GM23338 (cell line): ENCODE results near the gene PTPRN2. TPM values are rescaled to one million over a fixed set of nuclear protein-coding genes. Genes with fewer than 3 reads are reported as not detected.

Experiments used
- ATAC-seq: fragments of 200-7000 bp; cut with Tn5 transposase; 3 replicates; pipeline ENCODE4 v1.9.1; 2020
- DNase-seq: peaks from one replicate; pipeline ENCODE4 v3.0.0-alpha.2; 2015; ENCODE audit warnings: low spot score
- H2AFZ ChIP-seq: fragments of 200-600 bp; sonication (generic); 2 replicates; pipeline ENCODE4 v1.8.0; 2016; ENCODE audit warnings: antibody characterized with exemption, mild to moderate bottlenecking, moderate library complexity
- H3F3A ChIP-seq: fragments of 200-600 bp; sonication (generic); replicated peaks from 2 replicates; pipeline ENCODE4 v1.8.0; 2017; ENCODE audit warnings: antibody characterized with exemption, mixed run types, low read depth
- H3K27ac ChIP-seq: fragments of 200-600 bp; sonication (generic); 2 replicates; pipeline ENCODE4 v1.6.1; 2016; ENCODE audit warnings: low read depth
- H3K27me3 ChIP-seq: fragments of 200-600 bp; sonication (generic); 2 replicates; pipeline ENCODE4 v1.8.0; 2016; ENCODE audit warnings: mild to moderate bottlenecking, mixed run types, moderate library complexity; ENCODE audit not compliant: insufficient read depth
- H3K36me3 ChIP-seq: fragments of 200-600 bp; sonication (generic); 2 replicates; pipeline ENCODE4 v1.8.0; 2016; ENCODE audit warnings: mild to moderate bottlenecking; ENCODE audit not compliant: insufficient read depth
- H3K4me1 ChIP-seq: fragments of 200-600 bp; sonication (generic); 2 replicates; pipeline ENCODE4 v1.8.0; 2016; ENCODE audit warnings: mild to moderate bottlenecking, moderate library complexity; ENCODE audit not compliant: insufficient read depth
- H3K4me2 ChIP-seq: fragments of 200-600 bp; sonication (generic); 2 replicates; pipeline ENCODE4 v1.7.1; 2017; ENCODE audit warnings: mixed run types
- H3K4me3 ChIP-seq: fragments of 200-600 bp; sonication (generic); 2 replicates; pipeline ENCODE4 v1.6.1; 2016; ENCODE audit warnings: mixed run types
- H3K79me2 ChIP-seq: fragments of 200-600 bp; sonication (generic); replicated peaks from 2 replicates; pipeline ENCODE4 v1.8.0; 2017; ENCODE audit warnings: mild to moderate bottlenecking; ENCODE audit not compliant: insufficient read depth
- H3K9me2 ChIP-seq: fragments of 200-600 bp; sonication (generic); 2 replicates; pipeline ENCODE4 v1.8.0; 2017; ENCODE audit not compliant: insufficient read depth
- H4K20me1 ChIP-seq: fragments of 200-600 bp; sonication (generic); replicated peaks from 2 replicates; pipeline ENCODE4 v1.8.0; 2017; ENCODE audit warnings: mild to moderate bottlenecking; ENCODE audit not compliant: insufficient read depth
- H3K27ac Mint-ChIP-seq: 2 replicates; pipeline ENCODE4 v1.8.0; 2020; ENCODE audit warnings: inconsistent platforms, mild to moderate bottlenecking, moderate library complexity, mixed read lengths
- H3K27me3 Mint-ChIP-seq: 3 replicates; pipeline ENCODE4 v1.8.0; 2022; ENCODE audit warnings: low read depth, mild to moderate bottlenecking, moderate library complexity, mixed read lengths, inconsistent platforms; ENCODE audit not compliant: insufficient read depth, poor library complexity
- H3K36me3 Mint-ChIP-seq: 3 replicates; pipeline ENCODE4 v1.8.0; 2021; ENCODE audit warnings: low read depth, mild to moderate bottlenecking, inconsistent platforms, moderate library complexity, mixed read lengths
- H3K4me1 Mint-ChIP-seq: 3 replicates; pipeline ENCODE4 v1.8.0; 2020; ENCODE audit warnings: mild to moderate bottlenecking, inconsistent platforms, mixed read lengths
- H3K4me3 Mint-ChIP-seq: 3 replicates; pipeline ENCODE4 v1.8.0; 2021; ENCODE audit warnings: moderate library complexity, mild to moderate bottlenecking, inconsistent platforms, mixed read lengths
- H3K9me3 Mint-ChIP-seq: 3 replicates; pipeline ENCODE4 v1.8.0; 2020; ENCODE audit warnings: moderate library complexity, mild to moderate bottlenecking, inconsistent platforms, mixed read lengths
- CTCF ChIP-seq, 2 experiments: fragments of 200-600 bp in 1 of 2; sonication (generic) in 1 of 2; conservative IDR thresholded peaks; 2 replicates each; pipeline versions ENCODE4 v1.5.1 to v1.6.1; 2016 to 2017; ENCODE audit warnings: antibody characterized with exemption in 2 of 2, low read depth in 2 of 2, mild to moderate bottlenecking in 2 of 2, moderate library complexity in 1 of 2
- EZH2 ChIP-seq: fragments of 200-600 bp; sonication (generic); IDR thresholded peaks from one replicate; pipeline ENCODE4 v1.8.0; 2017; ENCODE audit warnings: antibody characterized with exemption, mild to moderate bottlenecking, low read depth; ENCODE audit not compliant: unreplicated experiment
- REST ChIP-seq: IDR thresholded peaks from one replicate; pipeline ENCODE4 v1.6.1; 2018; ENCODE audit warnings: antibody characterized with exemption; ENCODE audit not compliant: unreplicated experiment
- STAT1 ChIP-seq: IDR thresholded peaks from one replicate; pipeline ENCODE4 v1.6.1; 2016; ENCODE audit warnings: antibody characterized with exemption; ENCODE audit not compliant: unreplicated experiment
- ZNF331 ChIP-seq: fragments of 250-450 bp; sonication (Bioruptor Pico); IDR thresholded peaks from 2 replicates; pipeline ENCODE4 v1.5.0; 2020; ENCODE audit warnings: low read depth, mild to moderate bottlenecking, moderate library complexity
- ZNF462 ChIP-seq: fragments of 250-450 bp; sonication (Bioruptor Pico); IDR thresholded peaks from 2 replicates; pipeline ENCODE4 v1.5.0; 2020; ENCODE audit warnings: mild to moderate bottlenecking, moderate library complexity
- polyA plus RNA-seq: library from polyadenylated mRNA; unstranded; fragments of >200 nt; fragmentation: Nextera tagmentation; extraction: Ambion mirVana; gene quantifications from 2 replicates; pipeline ENCODE4 v1.2.1, GENCODE V29; 2016
- total RNA-seq: library from RNA; depleted of rRNA; stranded (reverse); fragments of >200 nt; shearing (Covaris generic); gene quantifications from 2 replicates; pipeline ENCODE4 v1.2.3, GENCODE V29; 2014

PTPRN2 gene
- total and polyA plus RNA-seq, 2 experiments from 2014 or later: 0.87 to 4.0 TPM

GRCh38 chr7:157522189-157522588 is 1065.4 kb downstream of the PTPRN2 start:
- DNase-seq: no peak
- no peak overlapping the region for H3K27ac ChIP-seq
- H3K27me3 Mint-ChIP-seq: peaks cover 7% of the 10 kb centered on the region

More at GRCh38 chr7:157522189-157522588, 1065.4 kb downstream of the PTPRN2 start:
- no peak for TF ChIP-seq EZH2
- TF ChIP-seq REST: no peak
- no peak for TF ChIP-seq CTCF (conservative IDR thresholded peaks at IDR 0.05; ENCODE audit: low read depth in 2 of 2)
- TF ChIP-seq ZNF462 (CRISPR knock-in tag): no peak
- no peak for TF ChIP-seq ZNF331 (CRISPR knock-in tag)
- TF ChIP-seq STAT1: no peak
- Histone ChIP-seq H3K4me2 (no peak overlapping the region), H3K4me3 (no peak overlapping the region), H3K4me1 (no peaks in the 10 kb centered on the region), H3K79me2 (no peaks in the 10 kb centered on the region), H3K9me2 (no peaks in the 10 kb centered on the region), H3K27me3 (no peaks in the 10 kb centered on the region), H4K20me1 (no peaks in the 10 kb centered on the region), H2AFZ (no peak overlapping the region), H3K36me3 (no peaks in the 10 kb centered on the region), H3F3A (no peaks in the 10 kb centered on the region)
- Mint-ChIP-seq H3K27ac (no peak overlapping the region), H3K36me3 (peaks cover 52% of the 10 kb centered on the region), H3K4me3 (no peak overlapping the region), H3K9me3 (peaks cover 94% of the 10 kb centered on the region), H3K4me1 (no peaks in the 10 kb centered on the region)
- no peak for ATAC-seq
